NOMO-1 treated with DMSO at 0.1 percent for 48 hours (cell line): ENCODE results near the gene GPR146.
A peak's percentile ranks its signal among the peaks of the same experiment; 100 is the strongest.

Source experiments
- DNase-seq: peaks from one replicate; lab custom pipeline; 2025; ENCODE audit not compliant: unreplicated experiment; lab: John Stamatoyannopoulos, UW

GPR146 gene

DNA sequence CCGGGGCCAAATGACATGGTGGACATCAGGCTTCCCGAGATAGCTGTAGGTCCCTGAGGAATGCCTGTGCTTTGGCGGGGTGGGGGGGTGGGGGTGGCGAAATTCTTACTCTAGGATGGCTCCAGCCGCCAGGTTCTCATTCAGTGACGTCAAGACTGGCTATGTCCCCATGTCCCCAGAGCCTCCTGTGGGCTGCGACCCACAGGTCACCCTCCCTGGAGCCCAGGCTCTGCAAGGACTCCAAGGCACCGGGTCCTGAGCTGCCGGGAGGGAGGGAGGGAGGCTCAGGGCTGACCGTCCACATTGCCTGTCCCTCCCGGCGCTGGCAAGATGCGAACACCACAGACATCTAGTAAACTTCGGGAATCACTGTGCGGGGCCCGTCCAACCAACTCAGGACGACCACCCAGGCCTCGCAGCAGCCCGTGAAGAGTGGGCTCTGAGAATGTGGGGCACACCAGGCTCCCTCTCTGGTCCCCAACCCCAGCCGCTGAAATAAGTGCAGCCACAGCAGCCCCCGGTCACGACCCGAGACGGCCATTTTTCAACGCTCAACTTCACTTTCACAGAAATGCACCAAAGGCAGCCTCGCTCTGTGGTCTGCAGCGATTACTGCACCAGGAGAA, 12.6 kb downstream of the GPR146 start:
- no peak for DNase-seq

DNA sequence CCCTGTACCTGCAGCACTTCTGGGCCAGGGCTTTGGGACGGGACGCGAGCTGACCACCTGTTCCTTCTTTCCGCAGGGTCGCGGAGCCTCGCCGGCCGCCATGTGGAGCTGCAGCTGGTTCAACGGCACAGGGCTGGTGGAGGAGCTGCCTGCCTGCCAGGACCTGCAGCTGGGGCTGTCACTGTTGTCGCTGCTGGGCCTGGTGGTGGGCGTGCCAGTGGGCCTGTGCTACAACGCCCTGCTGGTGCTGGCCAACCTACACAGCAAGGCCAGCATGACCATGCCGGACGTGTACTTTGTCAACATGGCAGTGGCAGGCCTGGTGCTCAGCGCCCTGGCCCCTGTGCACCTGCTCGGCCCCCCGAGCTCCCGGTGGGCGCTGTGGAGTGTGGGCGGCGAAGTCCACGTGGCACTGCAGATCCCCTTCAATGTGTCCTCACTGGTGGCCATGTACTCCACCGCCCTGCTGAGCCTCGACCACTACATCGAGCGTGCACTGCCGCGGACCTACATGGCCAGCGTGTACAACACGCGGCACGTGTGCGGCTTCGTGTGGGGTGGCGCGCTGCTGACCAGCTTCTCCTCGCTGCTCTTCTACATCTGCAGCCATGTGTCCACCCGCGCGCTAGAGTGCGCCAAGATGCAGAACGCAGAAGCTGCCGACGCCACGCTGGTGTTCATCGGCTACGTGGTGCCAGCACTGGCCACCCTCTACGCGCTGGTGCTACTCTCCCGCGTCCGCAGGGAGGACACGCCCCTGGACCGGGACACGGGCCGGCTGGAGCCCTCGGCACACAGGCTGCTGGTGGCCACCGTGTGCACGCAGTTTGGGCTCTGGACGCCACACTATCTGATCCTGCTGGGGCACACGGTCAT, 13.3 kb downstream of the GPR146 start:
- DNase-seq, result no peak

DNA sequence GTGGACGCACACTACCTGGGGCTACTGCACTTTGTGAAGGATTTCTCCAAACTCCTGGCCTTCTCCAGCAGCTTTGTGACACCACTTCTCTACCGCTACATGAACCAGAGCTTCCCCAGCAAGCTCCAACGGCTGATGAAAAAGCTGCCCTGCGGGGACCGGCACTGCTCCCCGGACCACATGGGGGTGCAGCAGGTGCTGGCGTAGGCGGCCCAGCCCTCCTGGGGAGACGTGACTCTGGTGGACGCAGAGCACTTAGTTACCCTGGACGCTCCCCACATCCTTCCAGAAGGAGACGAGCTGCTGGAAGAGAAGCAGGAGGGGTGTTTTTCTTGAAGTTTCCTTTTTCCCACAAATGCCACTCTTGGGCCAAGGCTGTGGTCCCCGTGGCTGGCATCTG, 14.0 kb downstream of the GPR146 start:
- DNase-seq, result no peak

DNA sequence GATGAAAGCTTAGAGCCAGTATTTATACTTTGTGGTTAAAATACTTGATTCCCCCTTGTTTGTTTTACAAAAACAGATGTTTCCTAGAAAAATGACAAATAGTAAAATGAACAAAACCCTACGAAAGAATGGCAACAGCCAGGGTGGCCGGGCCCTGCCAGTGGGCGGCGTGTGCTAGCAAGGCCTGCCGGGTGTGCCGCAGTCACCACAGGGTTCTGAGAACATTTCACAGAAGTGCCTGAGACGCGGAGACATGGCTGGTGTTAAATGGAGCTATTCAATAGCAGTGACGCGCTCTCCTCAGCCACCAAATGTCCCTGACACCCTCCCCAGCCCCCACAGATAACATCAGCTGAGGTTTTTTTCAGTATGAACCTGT, 14.5 kb downstream of the GPR146 start:
- DNase-seq, result no peak

DNA sequence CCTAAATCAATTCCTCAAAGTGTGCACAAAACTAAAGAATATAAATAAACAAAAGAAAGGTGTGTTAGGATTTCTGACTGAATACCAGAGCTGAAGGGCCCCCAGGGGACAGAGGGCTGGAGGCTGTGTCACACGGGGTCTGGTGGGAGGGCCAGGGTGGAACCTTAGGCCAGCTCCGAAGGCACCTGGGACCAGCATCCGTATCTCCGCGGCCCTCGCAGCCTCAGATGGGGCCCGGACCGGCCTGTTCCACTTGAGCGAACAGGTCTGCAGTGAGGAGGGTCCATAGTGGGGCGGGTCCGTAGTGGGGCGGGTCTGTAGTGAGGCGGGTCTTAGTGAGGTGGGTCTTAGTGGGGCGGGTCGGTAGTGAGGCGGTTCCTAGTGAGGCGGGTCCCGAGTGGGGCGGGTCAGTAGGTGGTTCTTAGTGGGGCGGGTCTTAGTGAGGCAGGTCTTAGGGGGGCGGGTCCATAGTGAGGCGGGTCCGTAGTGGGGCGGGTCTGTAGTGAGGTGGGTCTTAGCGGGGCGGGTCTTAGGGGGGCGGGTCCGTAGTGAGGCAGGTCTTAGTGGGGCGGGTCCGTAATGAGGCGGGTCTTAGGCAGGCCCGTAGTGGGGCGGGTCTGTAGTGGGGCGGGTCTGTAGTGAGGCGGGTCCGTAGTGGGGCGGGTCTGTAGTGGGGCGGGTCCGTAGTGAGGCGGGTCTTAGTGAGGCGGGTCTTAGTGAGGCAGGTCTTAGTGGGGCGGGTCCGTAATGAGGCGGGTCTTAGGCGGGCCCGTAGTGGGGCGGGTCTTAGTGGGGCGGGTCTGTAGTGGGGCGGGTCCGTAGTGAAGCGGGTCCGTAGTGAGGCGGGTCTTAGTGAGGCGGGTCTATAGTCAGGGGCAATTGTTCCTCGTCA, 15.1 kb downstream of the GPR146 start:
- DNase-seq, result peak; percentile 45

DNA sequence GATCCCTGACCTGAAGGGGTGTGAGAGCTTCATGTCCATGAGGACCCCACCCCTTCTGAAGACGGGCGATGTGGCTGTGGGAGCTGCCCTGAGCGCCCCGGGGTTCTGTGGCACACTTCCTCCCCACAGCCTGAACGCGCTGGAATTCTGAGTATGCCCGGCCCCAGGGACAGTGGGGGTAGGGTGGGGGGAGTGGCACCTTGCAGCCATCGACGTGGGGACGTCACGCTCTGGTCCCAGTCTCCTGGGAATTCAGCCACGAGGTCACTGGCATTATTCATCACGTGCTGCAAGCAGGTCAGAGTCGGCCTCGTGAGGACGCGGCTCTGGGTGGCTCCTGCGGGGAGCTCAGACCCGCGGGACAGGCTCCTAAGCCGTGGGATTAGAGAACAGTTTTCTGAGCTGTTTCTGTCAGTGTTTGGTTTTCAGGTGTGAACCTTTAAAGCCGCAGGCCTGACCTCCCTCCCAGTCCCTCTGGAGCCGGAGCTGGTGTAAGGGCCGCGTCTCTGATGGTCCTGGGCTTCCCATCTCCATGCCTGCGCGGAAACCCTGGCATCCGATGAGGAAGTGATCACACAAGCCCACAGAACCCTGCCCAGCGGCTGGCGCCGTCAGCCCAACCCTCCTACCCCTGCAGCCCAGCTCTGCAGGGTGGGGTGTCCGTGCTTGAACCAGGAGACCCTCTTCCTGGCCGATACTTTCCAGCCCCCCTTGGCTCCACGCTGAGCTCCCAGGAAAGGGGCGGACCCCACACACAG, 16.1 kb downstream of the GPR146 start:
- DNase-seq, result peak; percentile 29

DNA sequence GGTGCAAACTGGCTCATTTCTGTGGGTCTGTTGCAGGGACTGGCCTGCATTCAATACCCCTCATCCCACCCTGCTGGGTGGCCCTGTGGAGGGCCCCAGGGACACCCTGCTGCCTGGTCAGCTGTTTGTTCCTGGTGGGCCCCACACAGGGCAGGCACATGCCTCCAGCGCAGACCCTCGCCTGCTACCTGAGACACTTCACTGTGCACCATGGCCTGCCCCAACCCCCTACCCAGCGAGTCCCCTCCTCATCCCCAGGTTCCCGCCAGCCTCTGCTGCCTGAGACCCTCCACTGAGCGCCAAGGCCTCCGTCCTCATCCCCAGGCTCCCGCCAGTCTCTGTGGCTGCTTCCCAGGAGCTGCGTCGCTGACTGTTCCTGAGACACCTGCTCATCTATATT, 16.8 kb downstream of the GPR146 start:
- DNase-seq, result no peak

DNA sequence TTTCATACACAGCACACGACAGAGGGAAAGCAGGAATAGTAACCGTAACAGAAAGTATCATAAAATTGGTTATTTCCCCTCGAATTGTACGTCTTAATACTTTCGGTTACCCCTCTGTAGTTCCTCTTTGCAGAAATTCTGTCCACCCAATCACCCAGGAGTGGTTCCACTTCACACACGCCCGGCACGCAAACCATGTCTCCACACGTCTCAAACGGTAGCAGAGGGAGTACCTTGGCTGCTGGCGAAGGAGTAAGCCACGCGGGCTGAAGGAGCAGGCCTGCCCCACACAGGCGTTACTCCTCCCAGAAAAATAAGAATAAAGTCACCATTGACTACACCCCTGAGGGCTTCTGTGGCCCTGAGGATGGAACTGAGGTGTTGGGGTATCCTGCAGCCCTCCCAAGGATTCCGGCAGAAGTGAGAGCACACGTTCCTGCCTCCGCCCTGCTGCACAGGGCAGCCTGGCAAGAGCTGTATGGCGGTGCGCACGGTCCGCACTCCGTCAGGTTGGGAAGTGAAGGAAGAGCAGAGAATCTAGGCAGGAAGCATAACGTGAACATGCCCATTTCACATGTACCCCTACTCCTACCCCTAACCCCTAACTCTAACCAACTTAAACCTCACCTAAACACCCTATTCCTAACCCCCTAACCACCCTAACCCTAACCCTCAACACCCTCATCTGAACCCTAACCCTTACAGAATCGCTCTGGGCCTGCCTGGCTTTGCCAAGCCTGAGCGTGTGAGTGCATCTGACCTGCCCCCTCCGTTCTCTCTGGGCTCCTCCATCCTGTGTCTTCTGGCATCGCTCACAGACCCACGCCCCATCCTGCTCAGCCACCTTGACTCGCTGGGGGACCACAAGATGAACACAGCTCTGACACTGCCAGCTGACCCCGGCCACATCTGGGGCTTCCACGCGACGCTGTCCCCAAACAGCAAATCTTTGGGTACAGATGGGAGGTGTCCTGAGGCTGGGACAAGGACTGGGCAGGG, 18.2 kb downstream of the GPR146 start:
- peak; percentile 96 for DNase-seq

DNA sequence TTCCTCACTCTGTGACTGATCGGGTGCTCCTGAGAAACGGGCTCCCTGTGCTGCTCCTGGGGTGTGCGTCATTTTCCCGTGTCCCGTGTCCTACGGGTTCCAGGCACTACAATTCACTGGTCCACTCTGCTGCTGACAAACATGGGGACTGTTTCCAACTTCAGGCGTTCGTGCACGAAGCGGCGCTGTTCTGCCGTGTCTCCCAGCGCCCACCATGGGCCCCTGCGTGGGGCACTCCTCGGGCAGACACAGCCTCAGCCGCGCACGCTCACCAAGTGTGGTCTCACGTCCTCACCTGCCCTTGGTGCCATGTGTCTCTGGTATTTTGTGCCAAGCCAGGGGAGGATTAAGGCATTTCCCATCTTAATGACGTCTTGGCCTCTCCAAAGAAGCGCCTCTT, 19.0 kb downstream of the GPR146 start:
- no peak for DNase-seq

DNA sequence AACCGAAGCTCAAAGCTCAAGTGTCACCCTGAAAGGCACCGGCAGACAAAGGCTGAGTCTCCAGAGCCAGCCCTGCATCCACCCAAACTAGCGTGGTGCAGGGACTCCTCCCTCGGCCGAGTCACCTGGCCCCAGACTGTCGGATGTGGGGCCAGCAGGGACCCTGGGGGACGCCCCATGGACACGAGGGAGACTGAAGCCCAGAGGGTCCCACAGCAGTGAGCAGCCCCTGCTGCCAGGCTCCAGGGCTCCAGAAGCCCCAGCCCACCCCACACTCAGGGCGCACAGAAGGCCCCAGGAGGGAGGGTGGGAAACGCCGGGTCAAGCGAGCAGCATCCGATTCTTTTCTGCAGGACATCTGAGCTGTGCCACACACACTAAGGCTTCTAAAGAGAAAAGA, 20.2 kb downstream of the GPR146 start:
- no peak for DNase-seq

DNA sequence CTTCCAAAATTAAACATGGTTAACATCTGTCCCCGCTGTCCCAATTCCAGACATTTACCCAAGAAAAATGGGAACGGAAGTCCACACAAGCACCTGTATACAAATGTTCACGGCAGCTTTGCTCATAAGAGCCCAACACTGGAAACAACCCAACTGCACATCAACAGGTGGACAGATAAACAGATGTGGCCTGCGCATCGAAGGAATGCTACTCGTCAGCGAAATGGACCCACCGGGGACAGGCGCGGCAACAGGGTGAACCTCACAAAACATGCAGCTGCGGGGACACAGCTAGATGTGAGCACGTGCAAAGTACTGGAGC, 20.9 kb downstream of the GPR146 start:
- DNase-seq, result no peak

DNA sequence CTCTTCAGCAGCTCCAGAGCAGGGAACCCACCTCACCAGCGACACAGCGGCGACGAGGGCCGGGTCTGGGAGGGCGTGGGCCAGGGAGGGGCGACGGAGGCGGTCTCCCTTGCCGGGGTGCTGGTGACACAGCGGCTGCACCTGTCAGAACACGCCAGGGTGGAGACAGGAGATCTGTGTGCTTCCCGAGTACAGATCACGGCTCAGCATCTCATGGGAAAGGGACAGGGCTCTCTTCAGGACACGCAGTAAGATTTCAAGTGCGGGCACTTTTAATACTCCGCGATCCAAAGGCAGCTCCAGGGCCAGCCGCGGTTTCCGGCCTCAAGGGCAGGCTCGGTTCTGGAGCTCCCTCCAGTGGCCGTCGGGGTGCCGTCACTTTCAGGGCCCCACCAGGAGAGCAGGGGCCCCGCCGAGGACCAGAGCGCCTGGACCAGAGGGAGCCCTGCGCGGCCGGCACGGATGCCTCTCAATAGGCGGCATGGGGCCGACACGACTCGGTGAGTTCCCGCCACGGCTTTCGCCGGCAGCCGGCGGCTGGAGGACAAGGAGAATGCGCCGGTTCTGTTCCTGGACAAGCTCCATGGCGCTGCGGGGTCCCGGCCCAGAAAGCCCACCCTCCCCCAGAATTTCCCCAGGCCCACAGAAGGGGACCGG, 21.4 kb downstream of the GPR146 start:
- DNase-seq, result peak; percentile 81

DNA sequence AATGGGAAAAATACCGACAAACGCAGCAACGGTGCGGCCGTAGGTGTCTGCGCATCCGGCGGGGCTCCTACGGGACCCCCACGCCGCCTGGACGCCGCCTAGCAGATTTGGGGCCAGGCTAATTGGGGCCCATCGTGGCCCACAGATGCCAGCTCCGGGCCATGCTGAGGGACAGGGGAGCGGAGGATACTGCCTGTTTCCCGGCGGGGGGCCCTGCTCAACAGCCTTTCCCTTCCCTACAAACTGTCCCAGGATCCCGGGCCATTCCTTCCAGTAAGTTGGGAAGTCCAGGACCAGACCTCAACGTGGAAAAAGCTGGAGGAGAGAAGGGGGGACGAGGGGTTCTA, 21.9 kb downstream of the GPR146 start:
- DNase-seq, result no peak

DNA sequence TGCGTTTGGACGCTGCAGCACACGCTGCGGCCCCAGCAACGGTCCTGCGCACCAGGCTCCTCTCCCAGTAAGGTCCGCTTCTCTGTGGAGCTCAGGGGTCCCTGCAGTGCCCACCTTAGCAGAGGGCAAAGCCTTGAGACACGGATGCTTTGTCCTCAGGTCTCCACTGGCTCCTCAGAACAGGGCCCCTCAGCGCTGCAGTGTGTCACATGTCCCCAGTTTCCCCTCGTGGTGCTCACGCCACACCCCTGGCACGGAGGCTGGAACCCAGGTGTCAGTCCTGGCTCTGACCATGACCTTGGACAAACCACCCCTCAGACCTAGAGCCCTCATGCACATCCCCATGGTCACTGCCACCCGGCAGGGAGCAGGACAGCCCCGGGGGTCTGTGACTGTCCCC, 23.7 kb downstream of the GPR146 start:
- DNase-seq, result no peak

DNA sequence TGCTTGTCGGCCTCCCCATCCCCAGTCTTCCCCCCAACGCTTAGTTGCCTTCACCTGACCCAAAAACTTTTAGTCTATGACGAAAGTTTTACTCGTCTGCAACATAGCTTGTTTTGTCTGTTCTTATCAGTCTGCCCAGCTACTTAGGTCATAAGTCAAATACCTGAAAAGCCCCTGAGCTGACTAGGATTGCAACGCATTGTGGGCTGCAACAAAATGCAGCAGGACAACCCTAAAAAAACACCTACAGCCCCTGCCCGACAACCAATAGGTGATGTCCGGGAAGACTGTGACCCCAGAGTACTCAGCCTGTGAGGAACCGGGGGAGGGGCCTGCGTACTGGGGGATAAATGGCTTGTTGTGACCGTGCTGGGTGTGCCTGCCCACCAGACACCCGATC, 24.3 kb downstream of the GPR146 start:
- DNase-seq, result no peak

DNA sequence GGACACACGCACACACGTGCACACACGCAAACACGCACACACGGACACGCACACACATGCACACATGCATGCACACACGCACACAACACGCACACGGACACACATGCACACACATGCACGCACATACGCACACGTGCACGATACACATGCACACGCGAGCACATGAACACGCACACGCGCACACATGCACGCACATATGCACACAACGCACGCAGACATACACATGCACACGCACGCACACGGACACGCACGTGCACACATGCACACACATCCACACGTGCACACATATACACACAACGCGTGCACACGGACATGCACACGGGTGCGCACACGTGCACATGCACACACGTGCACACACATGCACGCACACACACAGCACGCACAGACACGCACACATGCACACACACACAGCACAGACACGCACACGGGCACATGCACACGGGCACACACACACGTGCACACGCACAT, 26.2 kb downstream of the GPR146 start:
- no peak for DNase-seq

DNA sequence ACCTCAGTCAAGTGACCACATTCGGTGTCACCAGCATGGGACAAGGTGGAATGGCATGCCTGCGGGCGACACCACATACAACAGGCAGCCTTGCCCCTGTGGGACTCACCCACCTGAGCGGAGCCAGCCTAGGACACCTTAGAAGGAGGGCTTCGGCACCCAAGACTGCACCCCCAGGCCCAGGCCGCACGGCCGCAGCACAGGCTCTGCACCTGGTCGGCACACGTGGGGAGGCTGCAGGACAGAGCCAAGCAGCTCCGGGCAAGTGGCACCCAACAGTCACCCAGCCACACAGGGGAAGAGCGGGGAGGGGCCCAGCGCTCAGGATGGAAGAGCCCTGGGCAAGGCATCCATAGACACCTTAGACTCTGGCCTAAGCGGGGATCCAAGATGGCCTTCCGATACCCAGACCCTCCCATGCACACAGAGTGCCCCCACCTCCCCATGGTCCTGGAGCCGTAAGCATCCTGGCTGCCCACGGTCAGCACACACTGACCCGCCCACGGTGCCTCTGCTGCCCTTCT, 27.4 kb downstream of the GPR146 start:
- DNase-seq, result no peak

DNA sequence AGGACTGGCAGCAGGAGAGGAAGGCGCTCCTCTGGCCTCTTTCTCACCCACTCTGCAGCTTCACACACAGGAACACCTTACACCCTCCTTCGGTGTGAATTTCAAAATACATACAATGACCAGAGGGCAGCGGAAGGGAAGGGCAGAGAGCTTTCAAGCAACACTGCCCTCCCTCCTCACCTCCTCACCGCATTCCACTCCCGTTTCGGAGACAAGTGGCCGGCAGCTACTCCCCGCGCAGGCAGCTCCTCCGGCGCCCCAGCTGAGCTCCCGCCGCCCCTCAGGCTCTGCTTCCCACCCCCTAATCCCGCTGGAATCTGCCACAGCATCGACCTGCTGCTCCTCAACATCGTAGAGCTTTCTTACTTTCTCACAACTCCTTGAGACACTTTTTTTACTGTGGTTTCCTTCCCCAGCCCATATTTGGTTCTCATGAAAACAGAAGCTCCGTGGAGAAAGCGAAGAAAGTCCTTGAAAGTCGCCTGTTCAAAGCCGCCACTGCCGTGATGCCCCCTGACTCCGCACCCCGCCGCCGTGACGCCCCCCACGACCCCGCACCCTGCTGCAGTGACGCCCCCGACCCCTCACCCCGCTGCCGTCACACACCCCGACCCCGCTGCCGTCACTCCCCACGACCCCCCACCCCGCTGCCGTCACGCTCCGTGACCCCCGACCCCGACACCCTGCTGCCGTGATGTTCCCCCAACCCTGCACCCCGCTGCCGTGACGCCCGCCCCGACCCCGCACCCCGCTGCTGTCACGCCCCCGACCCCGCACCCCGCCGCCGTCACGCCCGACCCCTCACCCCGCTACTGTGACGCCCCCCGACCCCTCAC, 29.0 kb downstream of the GPR146 start:
- no peak for DNase-seq
